Smooth muscle cell (in vitro differentiated cells): ENCODE measurements around the gene MED26. TPM values are rescaled to one million over a fixed set of nuclear protein-coding genes. Genes with fewer than 3 reads are reported as not detected.

Experiments used
- DNase-seq: peaks from one replicate; lab custom pipeline; 2025; ENCODE audit not compliant: unreplicated experiment; lab: John Stamatoyannopoulos, UW
- H2AFZ ChIP-seq: fragments of 200-600 bp; sonication (generic); 2 replicates; pipeline ENCODE4 v1.6.0; 2016; ENCODE audit warnings: antibody characterized with exemption, low read depth, mild to moderate bottlenecking
- H3F3A ChIP-seq: fragments of 200-600 bp; sonication (generic); 2 replicates; pipeline ENCODE4 v1.6.0; 2017; ENCODE audit warnings: antibody characterized with exemption, low read depth
- H3K27ac ChIP-seq: fragments of 200-600 bp; sonication (generic); 2 replicates; pipeline ENCODE4 v1.5.1; 2016; ENCODE audit warnings: low read depth, mild to moderate bottlenecking
- H3K27me3 ChIP-seq: fragments of 200-600 bp; sonication (generic); 2 replicates; pipeline ENCODE4 v1.6.1; 2016; ENCODE audit warnings: low read depth, mild to moderate bottlenecking
- H3K36me3 ChIP-seq: fragments of 200-600 bp; sonication (generic); 2 replicates; pipeline ENCODE4 v1.5.1; 2016; ENCODE audit warnings: low read depth
- H3K4me1 ChIP-seq: fragments of 200-600 bp; sonication (generic); 2 replicates; pipeline ENCODE4 v1.5.1; 2016; ENCODE audit warnings: low read depth
- H3K4me2 ChIP-seq: fragments of 200-600 bp; sonication (generic); 2 replicates; pipeline ENCODE4 v1.6.0; 2016; ENCODE audit warnings: mild to moderate bottlenecking
- H3K4me3 ChIP-seq: fragments of 200-600 bp; sonication (generic); 2 replicates; pipeline ENCODE4 v1.5.1; 2016; ENCODE audit warnings: mild to moderate bottlenecking
- H3K79me2 ChIP-seq: fragments of 200-600 bp; sonication (generic); 2 replicates; pipeline ENCODE4 v1.6.0; 2016; ENCODE audit warnings: low read depth, mild to moderate bottlenecking
- H3K9ac ChIP-seq: fragments of 200-600 bp; sonication (generic); 2 replicates; pipeline ENCODE4 v1.6.0; 2016; ENCODE audit warnings: low read depth
- H3K9me3 ChIP-seq: fragments of 200-600 bp; sonication (generic); replicated peaks from 2 replicates; pipeline ENCODE4 v1.5.1; 2016; ENCODE audit warnings: low read depth
- H4K20me1 ChIP-seq: fragments of 200-600 bp; sonication (generic); 2 replicates; pipeline ENCODE4 v1.6.0; 2016; ENCODE audit warnings: low read depth
- CTCF ChIP-seq: fragments of 200-600 bp; sonication (generic); IDR thresholded peaks from 2 replicates; pipeline ENCODE4 v1.5.1; 2017; ENCODE audit warnings: borderline replicate concordance, mild to moderate bottlenecking, antibody characterized with exemption; ENCODE audit not compliant: insufficient read depth, poor library complexity, severe bottlenecking
- WGBS: methylation state at CpG from one replicate; pipeline ENCODE4 v1.1.7; 2016; ENCODE audit warnings: low lambda C conversion rate; 5-methylcytosine and 5-hydroxymethylcytosine counted together
- polyA plus RNA-seq: library from polyadenylated mRNA; unstranded; fragments of >200 nt; fragmentation: Nextera tagmentation; extraction: Ambion mirVana; gene quantifications from 2 replicates; pipeline ENCODE4 v1.2.1, GENCODE V29; 2016
- total RNA-seq: library from RNA; depleted of rRNA; stranded (reverse); fragments of >200 nt; gene quantifications from 2 replicates; pipeline ENCODE4 v1.2.3, GENCODE V29; 2014

Gene MED26
- total and polyA plus RNA-seq, 2 experiments from 2014 or later: 6.3 to 9.6 TPM

DNA sequence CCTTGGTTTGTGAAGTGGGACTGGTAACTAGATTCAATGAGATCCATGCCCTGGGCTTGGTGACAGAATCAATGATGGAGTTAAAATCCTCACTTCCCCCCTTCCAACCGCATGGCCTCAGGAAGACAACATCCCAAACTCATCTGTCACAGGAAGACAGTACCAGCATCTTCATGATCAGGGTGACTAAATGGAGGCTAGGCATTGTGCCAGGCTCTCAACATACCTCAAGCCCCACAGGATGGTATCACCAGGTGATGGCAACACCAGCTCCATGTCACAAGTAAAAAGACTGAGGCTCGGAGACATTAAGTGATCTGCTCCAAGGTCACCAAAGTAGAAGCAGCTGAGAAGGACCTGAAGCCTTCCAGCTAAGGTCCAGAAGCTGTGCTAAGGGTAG lies 14.2 kb downstream of the MED26 start:
- peaks cover 98% of the 10 kb centered on the region for H3K79me2 ChIP-seq
- no peak overlapping the region for H3K4me2 ChIP-seq
- H3K4me3 ChIP-seq: no peak overlapping the region

DNA sequence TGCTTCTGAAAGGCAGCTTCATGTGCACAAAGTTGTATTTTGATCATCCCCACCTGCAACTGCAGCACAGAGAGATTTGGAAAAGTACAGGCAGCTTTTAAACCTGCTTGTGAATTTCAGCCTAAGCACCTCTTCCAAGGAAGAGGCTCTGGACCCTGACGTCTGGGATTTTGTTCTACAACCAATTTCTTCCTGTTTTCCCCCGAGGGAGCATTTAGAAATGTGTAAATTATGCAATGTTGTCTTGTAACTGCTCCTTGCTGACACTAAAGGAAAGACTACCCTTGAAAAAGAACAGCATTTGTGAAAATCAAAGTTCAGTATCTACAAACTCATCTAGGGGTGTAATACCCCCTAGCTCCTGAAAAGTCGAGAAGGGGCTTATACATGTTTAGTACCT lies 15.4 kb downstream of the MED26 start:
- DNase-seq: no peak
- H3K4me3 ChIP-seq: no peak overlapping the region
- H3K4me2 ChIP-seq: no peak overlapping the region
- no peak overlapping the region for H3K9ac ChIP-seq
- no peaks in the 10 kb centered on the region for H3K4me1 ChIP-seq
- TF ChIP-seq CTCF: no peak
- no peaks in the 10 kb centered on the region for H3K36me3 ChIP-seq
- peaks cover 100% of the 10 kb centered on the region for H4K20me1 ChIP-seq
- H3F3A ChIP-seq: no peaks in the 10 kb centered on the region
- no peak overlapping the region for H2AFZ ChIP-seq
- no peaks in the 10 kb centered on the region for H3K9me3 ChIP-seq
- peaks cover 92% of the 10 kb centered on the region for H3K79me2 ChIP-seq
- H3K27me3 ChIP-seq: no peaks in the 10 kb centered on the region
- 71% methylated on average over 3 of the region's 3 CpGs for WGBS
- H3K27ac ChIP-seq: no peak overlapping the region

More for the DNA sequence above, 14.2 kb downstream of the MED26 start:
- Histone ChIP-seq H3K27ac (no peak overlapping the region), H3K36me3 (no peaks in the 10 kb centered on the region), H3F3A (no peaks in the 10 kb centered on the region), H3K27me3 (no peaks in the 10 kb centered on the region), H3K4me1 (no peaks in the 10 kb centered on the region), H3K9ac (no peak overlapping the region), H2AFZ (no peak overlapping the region), H4K20me1 (peaks cover 100% of the 10 kb centered on the region), H3K9me3 (no peaks in the 10 kb centered on the region)
- TF ChIP-seq CTCF: no peak
- DNase-seq: no peak
- 93% methylated on average over 2 of the region's 2 CpGs for WGBS

- no peak for TF ChIP-seq CTCF
- Histone ChIP-seq H3K27ac (no peak overlapping the region), H3F3A (no peaks in the 10 kb centered on the region), H4K20me1 (peaks cover 100% of the 10 kb centered on the region), H3K4me2 (no peak overlapping the region), H3K4me3 (no peak overlapping the region), H3K36me3 (no peaks in the 10 kb centered on the region), H3K9me3 (no peaks in the 10 kb centered on the region), H3K9ac (no peak overlapping the region), H3K27me3 (no peaks in the 10 kb centered on the region), H3K4me1 (no peaks in the 10 kb centered on the region), H2AFZ (no peak overlapping the region), H3K79me2 (peaks cover 92% of the 10 kb centered on the region)
- WGBS: 93% methylated on average over 6 of the region's 6 CpGs
- DNase-seq: no peak
Measured at GRCh38 chr19:16611121-16611520, 16.9 kb downstream of the MED26 start.

GRCh38 chr19:16609511-16610200 lies 18.3 kb downstream of the MED26 start:
- no peaks in the 10 kb centered on the region for H3K4me1 ChIP-seq
- 89% methylated on average over 5 of the region's 5 CpGs for WGBS

More at GRCh38 chr19:16609511-16610200, 18.3 kb downstream of the MED26 start:
- Histone ChIP-seq H3K27me3 (no peaks in the 10 kb centered on the region), H3K27ac (peak overlapping the region; percentile 23), H3K9ac (no peak overlapping the region), H2AFZ (no peak overlapping the region), H3F3A (no peaks in the 10 kb centered on the region), H3K36me3 (no peaks in the 10 kb centered on the region), H3K4me3 (no peak overlapping the region), H3K9me3 (no peaks in the 10 kb centered on the region), H3K79me2 (peaks cover 94% of the 10 kb centered on the region), H4K20me1 (peaks cover 100% of the 10 kb centered on the region), H3K4me2 (no peak overlapping the region)
- no peak for TF ChIP-seq CTCF
- no peak for DNase-seq
